K562 (cell line): ENCODE results near the gene DIS3L2. TPM values are rescaled to one million over a fixed set of nuclear protein-coding genes. Genes with fewer than 3 reads are reported as not detected.

Source experiments
- ATAC-seq: fragments of 200-7000 bp; cut with Tn5 transposase; 3 replicates; pipeline ENCODE4 v1.9.1; 2020; ENCODE audit warnings: moderate library complexity
- BruUV-seq: library from RNA; stranded (reverse); fragments of 400-500 nt; replicated peaks from 2 replicates; lab custom pipeline; 2021; lab: Mats Ljungman, UMichigan
- CTCF ChIA-PET: fragments of 300-600 bp; formaldehyde crosslinking; extraction: SDS; loops from one replicate; lab custom pipeline; 2021; ENCODE audit warnings: low intra/inter-chr PET ratio; lab: Yijun Ruan, JAX
- POLR2A ChIA-PET: fragments of 300-600, 350-650 bp; sonication (Branson Sonifier 250); formaldehyde crosslinking; extraction: SDS; loops from one replicate; lab custom pipeline; 2021; ENCODE audit warnings: antibody characterized with exemption, inconsistent platforms; lab: Yijun Ruan, JAX
- DNase-seq, 4 experiments: peaks; one replicate each; pipeline versions ENCODE4 v3.0.0 to v3.0.0-alpha.2; 2011 to 2018; ENCODE audit warnings: low spot score in 3 of 4, mixed read lengths in 3 of 4; ENCODE audit errors: extremely low read depth in 1 of 4
- FAIRE-seq: peaks from 2 replicates; lab custom pipeline; 2011; peaks lifted over from hg19 to GRCh38; lab: Jason Lieb, UNC
- H2AFZ ChIP-seq: 2 replicates; pipeline ENCODE4 v1.6.0; 2011; ENCODE audit warnings: low read depth, low read length, control low read depth, inconsistent platforms
- H3K27ac ChIP-seq: fragments of 200-600 bp; 3 replicates; pipeline ENCODE4 v1.8.0; 2011; ENCODE audit warnings: low read depth, mild to moderate bottlenecking, control low read depth, inconsistent platforms, low read length, moderate library complexity, mixed read lengths; ENCODE audit errors: extremely low read depth
- H3K27me3 ChIP-seq, 2 experiments: fragments of 300-600 bp in 1 of 2; 2 replicates in 1 of 2; 3 replicates in 1 of 2; pipeline versions ENCODE4 v1.6.0 to v1.8.0; 2011; ENCODE audit warnings: inconsistent platforms in 2 of 2, low read length in 2 of 2, mild to moderate bottlenecking in 1 of 2, mixed read lengths in 1 of 2, moderate library complexity in 1 of 2; ENCODE audit not compliant: control insufficient read depth in 2 of 2, insufficient read depth in 2 of 2
- H3K36me3 ChIP-seq: fragments of 300-600 bp; 3 replicates; pipeline ENCODE4 v1.8.0; 2011; ENCODE audit warnings: mild to moderate bottlenecking, low read length, inconsistent platforms; ENCODE audit not compliant: control insufficient read depth, insufficient read depth
- H3K4me1 ChIP-seq, 2 experiments: fragments of 200-600 bp in 1 of 2; replicated peaks in 1 of 2; 2 replicates in 1 of 2; 3 replicates in 1 of 2; pipeline versions ENCODE4 v1.5.1 to v1.8.0; 2011; ENCODE audit warnings: inconsistent platforms in 2 of 2, low read length in 2 of 2, mild to moderate bottlenecking in 1 of 2, mixed read lengths in 1 of 2, moderate library complexity in 1 of 2; ENCODE audit not compliant: control insufficient read depth in 2 of 2, insufficient read depth in 2 of 2
- H3K4me2 ChIP-seq: 2 replicates; pipeline ENCODE4 v1.6.1; 2011; ENCODE audit warnings: low read length, control low read depth, inconsistent platforms, mixed read lengths; ENCODE audit not compliant: insufficient read depth
- H3K4me3 ChIP-seq: fragments of 200-600 bp; sonication (generic), shearing (Covaris generic); 2 replicates; pipeline ENCODE4 v1.5.1; 2016; ENCODE audit warnings: control low read depth, inconsistent platforms
- H3K79me2 ChIP-seq: fragments of 200-600 bp; 3 replicates; pipeline ENCODE4 v1.8.0; 2011; ENCODE audit warnings: low read length, inconsistent platforms; ENCODE audit not compliant: control insufficient read depth, insufficient read depth
- H3K9ac ChIP-seq, 2 experiments: 2 replicates each; pipeline versions ENCODE4 v1.6.0 to v1.6.1; 2011; ENCODE audit warnings: low read depth in 2 of 2, low read length in 2 of 2, control low read depth in 1 of 2, inconsistent platforms in 1 of 2, mild to moderate bottlenecking in 1 of 2, mixed read lengths in 1 of 2; ENCODE audit not compliant: insufficient read depth in 1 of 2
- H3K9me1 ChIP-seq: one replicate; pipeline ENCODE4 v1.6.0; 2011; ENCODE audit warnings: inconsistent platforms, mild to moderate bottlenecking, low read length, moderate library complexity; ENCODE audit not compliant: control insufficient read depth, insufficient read depth
- H3K9me3 ChIP-seq: replicated peaks from 2 replicates; pipeline ENCODE4 v1.5.1; 2011; ENCODE audit warnings: low read depth, low read length, inconsistent platforms; ENCODE audit not compliant: control insufficient read depth, insufficient read depth
- H4K20me1 ChIP-seq: replicated peaks from 2 replicates; pipeline ENCODE4 v1.6.1; 2011; ENCODE audit warnings: low read length, inconsistent platforms, mixed read lengths; ENCODE audit not compliant: control insufficient read depth, insufficient read depth
- CEBPG ChIP-seq, 3 experiments: fragments of 200-800 bp in 1 of 3; sonication (Bioruptor generic) in 1 of 3; sonication (generic) in 1 of 3; formaldehyde crosslinking in 1 of 3; IDR thresholded peaks in 2 of 3; conservative IDR thresholded peaks in 1 of 3; 2 replicates each; pipeline versions ENCODE4 v1.6.1 to v1.8.0; 2016 to 2022; ENCODE audit warnings: missing compliant biosample characterization in 2 of 3, missing genetic modification characterization in 2 of 3, mild to moderate bottlenecking in 1 of 3, missing genetic modification reagents in 1 of 3
- DIDO1 ChIP-seq: fragments of 450-650 bp; IDR thresholded peaks from 2 replicates; pipeline ENCODE4 v1.6.1; 2016; ENCODE audit warnings: low read depth, missing biosample characterization, missing genetic modification characterization
- E2F3 ChIP-seq: fragments of 250-450 bp; sonication (Bioruptor Pico); IDR thresholded peaks from 2 replicates; pipeline ENCODE4 v1.4.0; 2020; ENCODE audit warnings: mild to moderate bottlenecking
- ETV6 ChIP-seq, 3 experiments: fragments of 150-350 bp in 1 of 3; sonication (generic) in 1 of 3; formaldehyde crosslinking in 1 of 3; IDR thresholded peaks; 2 replicates each; pipeline versions ENCODE4 v1.6.1 to v1.8.0; 2014 to 2022; ENCODE audit warnings: borderline replicate concordance in 2 of 3, low read depth in 2 of 3, antibody characterized with exemption in 1 of 3, low read length in 1 of 3, mild to moderate bottlenecking in 1 of 3, missing genetic modification reagents in 1 of 3
- FOXA3 ChIP-seq, 2 experiments: fragments of 450-650 bp in 1 of 2; sonication (generic) in 1 of 2; formaldehyde crosslinking; IDR thresholded peaks in 1 of 2; conservative IDR thresholded peaks in 1 of 2; 2 replicates each; pipeline versions ENCODE4 v1.4.0 to v1.8.0; 2020 to 2022; ENCODE audit warnings: mild to moderate bottlenecking in 2 of 2, missing genetic modification reagents in 1 of 2
- HIVEP1 ChIP-seq: fragments of 250-450 bp; sonication (Bioruptor Pico); IDR thresholded peaks from 2 replicates; pipeline ENCODE4 v1.4.0; 2020; ENCODE audit warnings: mild to moderate bottlenecking
- MCM5 ChIP-seq: fragments of 450-650 bp; IDR thresholded peaks from 2 replicates; pipeline ENCODE4 v1.6.1; 2016; ENCODE audit warnings: low read depth
- MCM7 ChIP-seq, 2 experiments: fragments of 450-650 bp; IDR thresholded peaks; 2 replicates each; pipeline ENCODE4 v1.6.1; 2016 to 2018
- NCOA1 ChIP-seq: fragments of 450-650 bp; IDR thresholded peaks from 2 replicates; pipeline ENCODE4 v1.6.1; 2016; ENCODE audit warnings: low read depth
- PHB2 ChIP-seq: fragments of 450-650 bp; IDR thresholded peaks from 2 replicates; pipeline ENCODE4 v1.6.1; 2017; ENCODE audit warnings: low read depth
- POLR2A ChIP-seq: fragments of 450-650 bp; conservative IDR thresholded peaks from 2 replicates; pipeline ENCODE4 v1.6.1; 2016
- SOX6 ChIP-seq: fragments of 450-650 bp; IDR thresholded peaks from 2 replicates; pipeline ENCODE4 v1.6.1; 2014; ENCODE audit warnings: mild to moderate bottlenecking
- ZBTB17 ChIP-seq: fragments of 450-650 bp; formaldehyde crosslinking; IDR thresholded peaks from 2 replicates; pipeline ENCODE4 v1.4.0; 2020; ENCODE audit warnings: mild to moderate bottlenecking
- ZNF589 ChIP-seq: fragments of 200-800 bp; sonication (Bioruptor generic); IDR thresholded peaks from 2 replicates; pipeline ENCODE4 v1.6.1; 2016; ENCODE audit warnings: low read depth, missing genetic modification characterization, missing compliant biosample characterization
- ZNF717 ChIP-seq: fragments of 250-450 bp; sonication (Bioruptor Pico); IDR thresholded peaks from 2 replicates; pipeline ENCODE4 v1.5.0; 2021
- WGBS: fragments of 100-300 bp; shearing (Covaris generic); methylation state at CpG from one replicate; pipeline ENCODE4 v1.1.6; 2016; ENCODE audit warnings: low coverage, mixed read lengths; ENCODE audit not compliant: insufficient coverage; ENCODE audit errors: missing lambda C conversion rate; 5-methylcytosine and 5-hydroxymethylcytosine counted together
- in situ Hi-C: fragments of 300-500 bp; cut with MboI; formaldehyde crosslinking; loops from 4 replicates; pipeline ENCODE4 v1.15.0; 2018; ENCODE audit warnings: inconsistent platforms, mixed read lengths
- intact Hi-C: fragments of 100-400 bp; cut with micrococcal nuclease; formaldehyde crosslinking; loops from 2 replicates; pipeline ENCODE4 v1.14.2; 2022
- polyA plus RNA-seq, 8 experiments: library from polyadenylated mRNA; depleted of rRNA in 4 of 8; stranded (reverse) in 5 of 8; unstranded in 3 of 8; fragments of >200 nt; fragmentation: Nextera tagmentation in 2 of 8; fragmentation: Illumina TruSeq in 1 of 8; extraction: Ambion mirVana in 2 of 8; extraction: Trizol in 1 of 8; gene quantifications; 2 replicates each; pipeline versions ENCODE4 v1.2.1 to v1.2.3, GENCODE V29; 2011 to 2014; ENCODE audit warnings: inconsistent platforms in 1 of 8, missing spikeins in 1 of 8
- total RNA-seq, 7 experiments: library from RNA; depleted of rRNA in 6 of 7; stranded (reverse); fragments of >200 nt in 6 of 7; fragmentation: Illumina TruSeq in 2 of 7; extraction: Trizol in 2 of 7; gene quantifications; 2 replicates each; pipeline versions ENCODE4 v1.2.1 to v1.2.3, GENCODE V29; 2011 to 2021; ENCODE audit warnings: low replicate concordance in 1 of 7
- TF ChIP-seq, protein P1 (sequence below): fragments of 450-650 bp; IDR thresholded peaks from 2 replicates; pipeline ENCODE4 v1.6.1; 2018; ENCODE audit not compliant: partially characterized antibody
- TF ChIP-seq, protein P2 (sequence below): fragments of 450-650 bp; formaldehyde crosslinking; conservative IDR thresholded peaks from 2 replicates; pipeline ENCODE4 v1.4.0; 2022; ENCODE audit warnings: mild to moderate bottlenecking, missing genetic modification characterization
- TF ChIP-seq, protein P3 (sequence below): fragments of 250-450 bp; sonication (Bioruptor Pico); IDR thresholded peaks from 2 replicates; pipeline ENCODE4 v1.8.0; 2022; ENCODE audit warnings: moderate library complexity, mild to moderate bottlenecking, inconsistent platforms

The DIS3L2 gene
- total and polyA plus RNA-seq, 9 of the 15 experiments (the other 6 are each of a cell fraction or from before 2014, with no cell fraction given), result 1.5 to 19.2 (median 11.2) TPM

DNA sequence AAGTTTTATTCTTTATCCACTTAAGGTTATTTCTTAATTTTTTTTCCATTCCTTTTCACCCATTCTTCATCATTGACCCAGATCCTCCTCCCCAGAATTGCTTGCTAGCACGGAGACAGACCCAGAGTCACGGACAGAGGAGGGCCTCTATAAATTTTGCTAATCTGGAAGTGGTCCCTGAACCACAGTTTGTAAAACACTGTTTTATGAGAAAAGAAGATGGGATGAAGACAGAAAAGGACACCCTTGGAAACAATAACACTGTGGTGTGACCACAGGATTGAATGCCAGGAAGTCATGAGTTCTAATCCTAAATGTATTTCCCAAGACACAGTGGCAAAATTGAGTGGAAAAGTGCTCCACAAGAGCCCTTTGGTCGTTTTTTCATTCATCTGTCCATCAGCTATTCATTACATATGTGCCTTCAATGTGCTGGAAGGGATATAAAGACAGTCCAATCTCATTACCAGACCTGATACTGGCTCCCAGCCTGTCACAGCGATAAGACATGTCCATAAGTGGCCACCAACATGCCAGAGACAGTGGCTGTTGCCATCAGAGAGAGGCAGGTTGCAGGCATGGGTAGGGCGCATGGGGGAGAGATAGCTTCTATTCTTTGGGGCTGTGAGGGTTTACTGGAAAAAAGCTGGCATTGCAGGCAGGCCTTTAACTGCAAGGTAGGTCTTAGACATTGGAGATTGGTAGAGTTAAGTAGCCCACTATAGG is 241.8 kb downstream of the DIS3L2 start:
- H4K20me1 ChIP-seq, result no peaks in the 10 kb centered on the region; the same call in 1 of the 2 replicates
- no peaks in the 10 kb centered on the region for H3K9me1 ChIP-seq
- no peak overlapping the region for H3K4me2 ChIP-seq
- intact Hi-C loops (no loop called here), in situ Hi-C loops (no loop called here)
- CTCF ChIA-PET, result no interaction called here
- no peak overlapping the region for H3K4me3 ChIP-seq
- ATAC-seq (no peak), DNase-seq (no peak), FAIRE-seq (no peak)
- TF ChIP-seq, protein P1, sequence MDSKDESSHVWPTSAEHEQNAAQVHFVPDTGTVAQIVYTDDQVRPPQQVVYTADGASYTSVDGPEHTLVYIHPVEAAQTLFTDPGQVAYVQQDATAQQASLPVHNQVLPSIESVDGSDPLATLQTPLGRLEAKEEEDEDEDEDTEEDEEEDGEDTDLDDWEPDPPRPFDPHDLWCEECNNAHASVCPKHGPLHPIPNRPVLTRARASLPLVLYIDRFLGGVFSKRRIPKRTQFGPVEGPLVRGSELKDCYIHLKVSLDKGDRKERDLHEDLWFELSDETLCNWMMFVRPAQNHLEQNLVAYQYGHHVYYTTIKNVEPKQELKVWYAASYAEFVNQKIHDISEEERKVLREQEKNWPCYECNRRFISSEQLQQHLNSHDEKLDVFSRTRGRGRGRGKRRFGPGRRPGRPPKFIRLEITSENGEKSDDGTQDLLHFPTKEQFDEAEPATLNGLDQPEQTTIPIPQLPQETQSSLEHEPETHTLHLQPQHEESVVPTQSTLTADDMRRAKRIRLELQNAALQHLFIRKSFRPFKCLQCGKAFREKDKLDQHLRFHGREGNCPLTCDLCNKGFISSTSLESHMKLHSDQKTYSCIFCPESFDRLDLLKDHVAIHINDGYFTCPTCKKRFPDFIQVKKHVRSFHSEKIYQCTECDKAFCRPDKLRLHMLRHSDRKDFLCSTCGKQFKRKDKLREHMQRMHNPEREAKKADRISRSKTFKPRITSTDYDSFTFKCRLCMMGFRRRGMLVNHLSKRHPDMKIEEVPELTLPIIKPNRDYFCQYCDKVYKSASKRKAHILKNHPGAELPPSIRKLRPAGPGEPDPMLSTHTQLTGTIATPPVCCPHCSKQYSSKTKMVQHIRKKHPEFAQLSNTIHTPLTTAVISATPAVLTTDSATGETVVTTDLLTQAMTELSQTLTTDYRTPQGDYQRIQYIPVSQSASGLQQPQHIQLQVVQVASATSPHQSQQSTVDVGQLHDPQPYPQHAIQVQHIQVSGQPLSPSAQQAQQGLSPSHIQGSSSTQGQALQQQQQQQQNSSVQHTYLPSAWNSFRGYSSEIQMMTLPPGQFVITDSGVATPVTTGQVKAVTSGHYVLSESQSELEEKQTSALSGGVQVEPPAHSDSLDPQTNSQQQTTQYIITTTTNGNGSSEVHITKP, result no peak
- TF ChIP-seq ZNF589, result no peak
- TF ChIP-seq, protein P2, sequence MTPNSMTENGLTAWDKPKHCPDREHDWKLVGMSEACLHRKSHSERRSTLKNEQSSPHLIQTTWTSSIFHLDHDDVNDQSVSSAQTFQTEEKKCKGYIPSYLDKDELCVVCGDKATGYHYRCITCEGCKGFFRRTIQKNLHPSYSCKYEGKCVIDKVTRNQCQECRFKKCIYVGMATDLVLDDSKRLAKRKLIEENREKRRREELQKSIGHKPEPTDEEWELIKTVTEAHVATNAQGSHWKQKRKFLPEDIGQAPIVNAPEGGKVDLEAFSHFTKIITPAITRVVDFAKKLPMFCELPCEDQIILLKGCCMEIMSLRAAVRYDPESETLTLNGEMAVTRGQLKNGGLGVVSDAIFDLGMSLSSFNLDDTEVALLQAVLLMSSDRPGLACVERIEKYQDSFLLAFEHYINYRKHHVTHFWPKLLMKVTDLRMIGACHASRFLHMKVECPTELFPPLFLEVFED, result no peak
- TF ChIP-seq DIDO1 (tag), result no peak
- TF ChIP-seq, protein P3, sequence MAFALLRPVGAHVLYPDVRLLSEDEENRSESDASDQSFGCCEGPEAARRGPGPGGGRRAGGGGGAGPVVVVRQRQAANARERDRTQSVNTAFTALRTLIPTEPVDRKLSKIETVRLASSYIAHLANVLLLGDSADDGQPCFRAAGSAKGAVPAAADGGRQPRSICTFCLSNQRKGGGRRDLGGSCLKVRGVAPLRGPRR (CRISPR knock-in tag), result no peak
- no peak for TF ChIP-seq CEBPG (CRISPR knock-in tag; IDR thresholded peaks at IDR 0.05)
- no peak for TF ChIP-seq CEBPG (tag; conservative IDR thresholded peaks at IDR 0.05 in 1 of 2, IDR thresholded peaks at IDR 0.05 in 1 of 2)
- TF ChIP-seq POLR2A, result no peak
- TF ChIP-seq HIVEP1, result no peak
- TF ChIP-seq E2F3, result no peak
- TF ChIP-seq PHB2, result no peak
- no peak for TF ChIP-seq ZBTB17 (CRISPR knock-in tag)
- no peak for TF ChIP-seq MCM5
- TF ChIP-seq SOX6, result no peak
- TF ChIP-seq ETV6 (IDR thresholded peaks at IDR 0.05; ENCODE audit: borderline replicate concordance in 1 of 2, low read depth in 2 of 2, low read length in 1 of 2), result no peak
- TF ChIP-seq ETV6 (CRISPR knock-in tag; IDR thresholded peaks at IDR 0.05; ENCODE audit: borderline replicate concordance), result no peak
- TF ChIP-seq NCOA1, result no peak
- no peak for TF ChIP-seq MCM7 (IDR thresholded peaks at IDR 0.05)
- no peak for TF ChIP-seq ZNF717
- no peak for TF ChIP-seq FOXA3 (CRISPR knock-in tag; conservative IDR thresholded peaks at IDR 0.05 in 1 of 2, IDR thresholded peaks at IDR 0.05 in 1 of 2)
- no peaks in the 10 kb centered on the region for H3K9me3 ChIP-seq
- H3K79me2 ChIP-seq, result no peaks in the 10 kb centered on the region
- H3K4me1 ChIP-seq, result no peaks in the 10 kb centered on the region; a peak in 1 of 5 replicates
- H3K9ac ChIP-seq, result no peak overlapping the region
- no peak overlapping the region for H2AFZ ChIP-seq
- BruUV-seq, result no TSS peak
- 73% methylated on average over 5 of the region's 5 CpGs for WGBS
- H3K27ac ChIP-seq, result no peak overlapping the region
- no peaks in the 10 kb centered on the region for H3K27me3 ChIP-seq
- POLR2A ChIA-PET, result no interaction called here
- no peaks in the 10 kb centered on the region for H3K36me3 ChIP-seq
